KMS-11 (cell line): ENCODE data around the gene EARS2.

Source experiments
- H2AFZ ChIP-seq: fragments of 200-600 bp; sonication (generic); 2 replicates; pipeline ENCODE4 v1.6.1; 2016; ENCODE audit warnings: antibody characterized with exemption, mixed run types, low read depth
- H3K27ac ChIP-seq: fragments of 200-600 bp; sonication (generic); 2 replicates; pipeline ENCODE4 v1.6.1; 2016; ENCODE audit warnings: mild to moderate bottlenecking, mixed run types
- H3K27me3 ChIP-seq: fragments of 200-600 bp; sonication (generic); 2 replicates; pipeline ENCODE4 v1.6.1; 2017; ENCODE audit warnings: mild to moderate bottlenecking, low read depth, mixed run types, moderate library complexity; ENCODE audit not compliant: insufficient read depth
- H3K36me3 ChIP-seq: fragments of 200-600 bp; sonication (generic); 2 replicates; pipeline ENCODE4 v1.6.1; 2017; ENCODE audit warnings: mild to moderate bottlenecking, mixed run types; ENCODE audit not compliant: insufficient read depth
- H3K4me1 ChIP-seq: fragments of 200-600 bp; sonication (generic); 2 replicates; pipeline ENCODE4 v1.6.1; 2016; ENCODE audit warnings: mild to moderate bottlenecking, low read depth, mixed run types; ENCODE audit not compliant: poor library complexity, severe bottlenecking
- H3K4me2 ChIP-seq: fragments of 200-600 bp; sonication (generic); 2 replicates; pipeline ENCODE4 v1.7.0; 2016; ENCODE audit warnings: mild to moderate bottlenecking, mixed run types
- H3K4me3 ChIP-seq: fragments of 200-600 bp; sonication (generic); IDR thresholded peaks from 2 replicates; pipeline ENCODE4 v1.6.1; 2017; ENCODE audit warnings: low read depth, low read length, mixed read lengths; ENCODE audit not compliant: insufficient read depth
- H3K79me2 ChIP-seq: fragments of 200-600 bp; sonication (generic); 2 replicates; pipeline ENCODE4 v1.6.1; 2016; ENCODE audit warnings: low read depth, mixed run types; ENCODE audit not compliant: insufficient read depth
- H3K9ac ChIP-seq: fragments of 200-600 bp; sonication (generic); 2 replicates; pipeline ENCODE4 v1.6.1; 2016; ENCODE audit warnings: mild to moderate bottlenecking, mixed run types
- H4K20me1 ChIP-seq: fragments of 200-600 bp; sonication (generic); 2 replicates; pipeline ENCODE4 v1.6.1; 2016; ENCODE audit warnings: mild to moderate bottlenecking, mixed run types; ENCODE audit not compliant: insufficient read depth
- TF ChIP-seq, protein P1 (sequence below): fragments of 200-600 bp; sonication (generic); conservative IDR thresholded peaks from 2 replicates; pipeline ENCODE4 v1.6.1; 2017; ENCODE audit warnings: low read depth, mild to moderate bottlenecking, antibody characterized with exemption, low read length, moderate library complexity, mixed read lengths

The EARS2 gene

DNA sequence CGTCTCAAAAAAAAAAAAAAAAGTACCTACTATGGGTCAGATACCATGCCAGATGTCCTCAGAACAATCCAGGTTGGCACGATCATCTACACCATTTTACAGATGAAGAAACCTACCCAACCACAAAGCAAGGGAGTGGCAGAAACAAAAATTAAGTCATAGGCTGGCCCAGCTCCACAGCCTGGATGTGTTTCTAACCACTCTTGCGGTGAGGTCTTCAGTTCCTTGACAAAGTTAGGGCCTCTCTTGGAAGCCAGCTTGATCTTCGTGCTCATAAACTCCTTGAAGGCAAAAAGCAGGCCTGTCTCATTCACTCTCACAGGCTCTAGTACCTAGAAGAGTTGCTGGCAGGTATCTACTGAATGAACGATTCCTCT, 53.1 kb downstream of the EARS2 start:
- no peaks in the 10 kb centered on the region for H3K36me3 ChIP-seq
- peaks cover 99% of the 10 kb centered on the region for H3K79me2 ChIP-seq
- TF ChIP-seq, protein P1, sequence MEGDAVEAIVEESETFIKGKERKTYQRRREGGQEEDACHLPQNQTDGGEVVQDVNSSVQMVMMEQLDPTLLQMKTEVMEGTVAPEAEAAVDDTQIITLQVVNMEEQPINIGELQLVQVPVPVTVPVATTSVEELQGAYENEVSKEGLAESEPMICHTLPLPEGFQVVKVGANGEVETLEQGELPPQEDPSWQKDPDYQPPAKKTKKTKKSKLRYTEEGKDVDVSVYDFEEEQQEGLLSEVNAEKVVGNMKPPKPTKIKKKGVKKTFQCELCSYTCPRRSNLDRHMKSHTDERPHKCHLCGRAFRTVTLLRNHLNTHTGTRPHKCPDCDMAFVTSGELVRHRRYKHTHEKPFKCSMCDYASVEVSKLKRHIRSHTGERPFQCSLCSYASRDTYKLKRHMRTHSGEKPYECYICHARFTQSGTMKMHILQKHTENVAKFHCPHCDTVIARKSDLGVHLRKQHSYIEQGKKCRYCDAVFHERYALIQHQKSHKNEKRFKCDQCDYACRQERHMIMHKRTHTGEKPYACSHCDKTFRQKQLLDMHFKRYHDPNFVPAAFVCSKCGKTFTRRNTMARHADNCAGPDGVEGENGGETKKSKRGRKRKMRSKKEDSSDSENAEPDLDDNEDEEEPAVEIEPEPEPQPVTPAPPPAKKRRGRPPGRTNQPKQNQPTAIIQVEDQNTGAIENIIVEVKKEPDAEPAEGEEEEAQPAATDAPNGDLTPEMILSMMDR = no peak
- no peak overlapping the region for H3K9ac ChIP-seq
- H2AFZ ChIP-seq = no peak overlapping the region
- peaks cover 45% of the 10 kb centered on the region for H3K4me1 ChIP-seq
- peaks cover 24% of the 10 kb centered on the region for H4K20me1 ChIP-seq
- no peak overlapping the region for H3K4me3 ChIP-seq
- no peak overlapping the region for H3K27ac ChIP-seq
- H3K27me3 ChIP-seq = no peaks in the 10 kb centered on the region
- H3K4me2 ChIP-seq = no peak overlapping the region; the same call in 1 of the 2 replicates

DNA sequence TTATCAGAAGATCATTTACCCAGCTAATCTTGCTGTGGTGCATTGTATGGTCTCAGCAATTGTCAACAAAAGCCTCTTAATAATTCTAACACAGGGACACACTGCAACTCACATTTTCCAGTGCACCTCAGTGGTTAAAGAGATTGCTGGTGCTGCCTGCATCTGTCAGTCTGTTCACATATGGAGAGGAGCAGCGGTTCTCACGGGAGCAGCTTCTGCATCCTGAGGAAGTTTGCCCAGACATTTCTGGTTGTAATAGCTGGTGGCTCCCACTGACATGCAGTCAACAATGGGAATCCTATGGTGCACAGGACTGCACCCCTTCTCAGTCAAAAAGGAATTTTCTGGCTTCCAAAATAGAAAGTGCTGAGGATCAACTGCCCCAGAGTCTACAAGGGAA, 54.7 kb downstream of the EARS2 start:
- TF ChIP-seq, protein P1 = no peak
- Histone ChIP-seq H3K79me2 (peaks cover 99% of the 10 kb centered on the region), H2AFZ (no peak overlapping the region), H3K4me3 (no peak overlapping the region), H3K4me1 (peaks cover 36% of the 10 kb centered on the region), H4K20me1 (peaks cover 23% of the 10 kb centered on the region), H3K9ac (no peak overlapping the region), H3K27ac (no peak overlapping the region), H3K36me3 (no peaks in the 10 kb centered on the region), H3K27me3 (no peaks in the 10 kb centered on the region), H3K4me2 (no peak overlapping the region)

DNA sequence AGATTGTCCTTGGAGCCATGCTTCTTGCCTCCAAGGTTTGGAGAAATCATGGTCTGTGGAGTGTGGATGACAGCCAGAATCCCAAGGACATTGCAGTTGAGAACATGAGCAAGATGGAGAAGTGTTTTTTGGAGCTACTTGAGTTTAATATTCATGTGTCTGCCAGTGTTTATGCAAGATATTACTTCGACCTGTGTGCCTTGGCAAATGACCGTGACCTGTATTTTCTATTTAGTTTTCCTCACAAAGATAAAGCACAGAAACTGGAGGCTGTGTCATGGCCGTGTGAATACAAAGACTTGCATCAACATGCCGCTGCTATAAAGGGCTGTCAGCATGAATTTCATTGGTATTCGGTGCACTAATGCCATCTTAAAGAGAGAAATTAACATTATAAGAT, 55.9 kb downstream of the EARS2 start:
- Histone ChIP-seq H3K4me1 (peaks cover 26% of the 10 kb centered on the region), H3K27ac (no peak overlapping the region), H3K27me3 (no peaks in the 10 kb centered on the region), H3K79me2 (peaks cover 95% of the 10 kb centered on the region), H4K20me1 (peaks cover 15% of the 10 kb centered on the region; the same call in 1 of the 2 replicates), H3K9ac (no peak overlapping the region), H3K4me3 (no peak overlapping the region), H3K4me2 (no peak overlapping the region), H2AFZ (no peak overlapping the region), H3K36me3 (no peaks in the 10 kb centered on the region)
- TF ChIP-seq, protein P1 = no peak

DNA sequence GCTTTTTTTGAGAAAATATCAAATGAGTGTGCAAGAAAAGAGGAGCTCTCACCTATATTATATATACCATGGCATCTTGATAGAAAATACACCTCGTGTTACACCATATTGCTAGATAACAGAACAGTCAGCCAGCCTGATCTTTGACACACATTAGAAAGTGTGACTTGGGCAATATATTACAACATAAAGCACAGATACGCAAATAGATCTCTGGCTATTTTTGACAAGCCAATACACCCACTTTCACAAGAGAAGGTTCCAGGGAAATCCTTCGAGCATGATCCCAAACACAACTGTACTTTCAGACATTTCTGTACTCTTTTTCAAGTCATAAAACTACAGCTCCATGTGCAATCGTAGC, 56.3 kb downstream of the EARS2 start:
- H4K20me1 ChIP-seq = peaks cover 15% of the 10 kb centered on the region; the same call in 1 of the 2 replicates
- TF ChIP-seq, protein P1 = no peak
- peaks cover 95% of the 10 kb centered on the region for H3K79me2 ChIP-seq
- H3K36me3 ChIP-seq = peaks cover 2% of the 10 kb centered on the region; the same call in 1 of the 2 replicates
- H3K4me1 ChIP-seq = peaks cover 22% of the 10 kb centered on the region
- no peak overlapping the region for H2AFZ ChIP-seq
- H3K4me2 ChIP-seq = no peak overlapping the region
- no peak overlapping the region for H3K9ac ChIP-seq
- no peak overlapping the region for H3K4me3 ChIP-seq
- no peak overlapping the region for H3K27ac ChIP-seq
- H3K27me3 ChIP-seq = no peaks in the 10 kb centered on the region
